CD14-positive monocyte (primary cell): ENCODE data around the gene TMEM198. TPM values are rescaled to one million over a fixed set of nuclear protein-coding genes. Genes with fewer than 3 reads are reported as not detected.

ENCODE experiments used
- DNase-seq, 3 donors: peaks; one replicate each; pipeline ENCODE4 v3.0.0-alpha.2; 2011 to 2022
- H2AFZ ChIP-seq: 2 replicates; pipeline ENCODE4 v1.6.0; 2012; ENCODE audit warnings: mild to moderate bottlenecking, low read depth, low read length, inconsistent platforms; ENCODE audit not compliant: insufficient read depth, poor library complexity, severe bottlenecking
- H3K27ac ChIP-seq, 2 donors: 1 replicate in 1 of 2; 2 replicates in 1 of 2; pipeline ENCODE4 v1.5.1; 2012 to 2013; ENCODE audit warnings: low read length in 2 of 2, control low read depth in 1 of 2, inconsistent platforms in 1 of 2, low read depth in 1 of 2, mild to moderate bottlenecking in 1 of 2
- H3K27me3 ChIP-seq, 2 donors: one replicate each; pipeline versions ENCODE4 v1.6.0 to v1.6.1; 2011 to 2013; ENCODE audit warnings: low read length in 2 of 2; ENCODE audit not compliant: control insufficient read depth in 2 of 2, insufficient read depth in 2 of 2
- H3K36me3 ChIP-seq, 2 donors: replicated peaks in 1 of 2; 1 replicate in 1 of 2; 2 replicates in 1 of 2; pipeline versions ENCODE4 v1.5.1 to v1.6.1; 2012 to 2013; ENCODE audit warnings: low read length in 2 of 2, control low read depth in 1 of 2, inconsistent platforms in 1 of 2, mild to moderate bottlenecking in 1 of 2; ENCODE audit not compliant: insufficient read depth in 2 of 2, control insufficient read depth in 1 of 2
- H3K4me1 ChIP-seq, 2 donors: 1 replicate in 1 of 2; 2 replicates in 1 of 2; pipeline versions ENCODE4 v1.5.1 to v1.6.1; 2012 to 2013; ENCODE audit warnings: low read length in 2 of 2, control low read depth in 1 of 2, inconsistent platforms in 1 of 2, mild to moderate bottlenecking in 1 of 2, moderate library complexity in 1 of 2; ENCODE audit not compliant: insufficient read depth in 2 of 2, control insufficient read depth in 1 of 2
- H3K4me2 ChIP-seq: replicated peaks from 2 replicates; pipeline ENCODE3; 2012; ENCODE audit warnings: low read length, moderate library complexity, mild to moderate bottlenecking; ENCODE audit not compliant: poor library complexity, severe bottlenecking; ENCODE audit errors: extremely low read depth
- H3K4me3 ChIP-seq, 3 experiments: fragments of 200-600 bp in 1 of 3; sonication (generic) in 1 of 3; replicated peaks in 1 of 3; 1 replicate in 2 of 3; 2 replicates in 1 of 3; pipeline ENCODE4 v1.5.1; 2011 to 2013; ENCODE audit warnings: low read length in 3 of 3, mild to moderate bottlenecking in 3 of 3, control low read depth in 2 of 3, low read depth in 2 of 3, inconsistent platforms in 1 of 3, moderate library complexity in 1 of 3
- H3K79me2 ChIP-seq: 2 replicates; pipeline ENCODE4 v1.6.0; 2012; ENCODE audit warnings: mild to moderate bottlenecking, control low read depth, inconsistent platforms, low read length, moderate library complexity; ENCODE audit not compliant: insufficient read depth
- H3K9ac ChIP-seq: 2 replicates; pipeline ENCODE4 v1.6.0; 2017; ENCODE audit warnings: low read length, mild to moderate bottlenecking; ENCODE audit not compliant: insufficient read depth, poor library complexity, severe bottlenecking
- H3K9me3 ChIP-seq, 2 donors: replicated peaks in 1 of 2; 1 replicate in 1 of 2; 2 replicates in 1 of 2; pipeline versions ENCODE4 v1.5.1 to v1.6.1; 2012 to 2013; ENCODE audit warnings: low read length in 2 of 2, control low read depth in 1 of 2; ENCODE audit not compliant: control insufficient read depth in 1 of 2, insufficient read depth in 1 of 2
- H4K20me1 ChIP-seq: 2 replicates; pipeline ENCODE4 v1.6.0; 2012; ENCODE audit warnings: mild to moderate bottlenecking, low read length, control low read depth, moderate library complexity; ENCODE audit not compliant: insufficient read depth
- H3K27ac Mint-ChIP-seq, 7 donors: one replicate each; pipeline ENCODE4 v1.8.0; 2020; ENCODE audit warnings: mild to moderate bottlenecking in 7 of 7, mixed read lengths in 7 of 7, moderate library complexity in 6 of 7, inconsistent platforms in 2 of 7
- H3K27me3 Mint-ChIP-seq, 3 donors: one replicate each; pipeline ENCODE4 v1.8.0; 2021 to 2022; ENCODE audit warnings: low read depth in 3 of 3, mild to moderate bottlenecking in 3 of 3, mixed read lengths in 3 of 3, moderate library complexity in 3 of 3, inconsistent platforms in 1 of 3
- H3K36me3 Mint-ChIP-seq, 2 donors: one replicate each; pipeline ENCODE4 v1.8.0; 2020; ENCODE audit warnings: mixed read lengths in 2 of 2, inconsistent platforms in 1 of 2, mild to moderate bottlenecking in 1 of 2
- H3K4me1 Mint-ChIP-seq: one replicate; pipeline ENCODE4 v1.8.0; 2020; ENCODE audit warnings: mild to moderate bottlenecking, mixed read lengths
- H3K4me3 Mint-ChIP-seq, 2 donors: one replicate each; pipeline ENCODE4 v1.8.0; 2020; ENCODE audit warnings: mild to moderate bottlenecking in 2 of 2, mixed read lengths in 2 of 2, moderate library complexity in 1 of 2
- H3K9me3 Mint-ChIP-seq, 7 donors: one replicate each; pipeline ENCODE4 v1.8.0; 2020 to 2022; ENCODE audit warnings: mixed read lengths in 7 of 7, mild to moderate bottlenecking in 6 of 7, moderate library complexity in 6 of 7, inconsistent platforms in 2 of 7
- WGBS: methylation state at CpG from one replicate; pipeline ENCODE4 v1.1.5; 2013; ENCODE audit warnings: missing lambda C conversion rate; ENCODE audit not compliant: insufficient coverage; 5-methylcytosine and 5-hydroxymethylcytosine counted together
- intact Hi-C, 2 donors: fragments of 100-400 bp; cut with micrococcal nuclease; formaldehyde crosslinking; loops; one replicate each; pipeline versions ENCODE4 v1.15.0 to v1.15.1; 2023
- polyA plus RNA-seq, 3 donors: library from polyadenylated mRNA; depleted of rRNA in 1 of 3; unstranded in 2 of 3; stranded (reverse) in 1 of 3; fragments of 300-500 nt in 2 of 3; fragments of >200 nt in 1 of 3; fragmentation: Illumina TruSeq in 2 of 3; gene quantifications; 1 replicate in 2 of 3; 2 replicates in 1 of 3; pipeline ENCODE4 v1.2.3, GENCODE V29; 2012 to 2021
- TF ChIP-seq, protein P1 (sequence below): fragments of 200-600 bp; IDR thresholded peaks from one replicate; pipeline ENCODE4 v1.8.0; 2022; ENCODE audit warnings: antibody characterized with exemption, mild to moderate bottlenecking

Gene TMEM198
- polyA plus RNA-seq, 3 donors = not detected

- no peak overlapping the region for H3K4me3 ChIP-seq
- no peak overlapping the region for H2AFZ ChIP-seq
These were observed 739 bp downstream of the TMEM198 start for GRCh38 chr2:219544567-219544966.

DNA sequence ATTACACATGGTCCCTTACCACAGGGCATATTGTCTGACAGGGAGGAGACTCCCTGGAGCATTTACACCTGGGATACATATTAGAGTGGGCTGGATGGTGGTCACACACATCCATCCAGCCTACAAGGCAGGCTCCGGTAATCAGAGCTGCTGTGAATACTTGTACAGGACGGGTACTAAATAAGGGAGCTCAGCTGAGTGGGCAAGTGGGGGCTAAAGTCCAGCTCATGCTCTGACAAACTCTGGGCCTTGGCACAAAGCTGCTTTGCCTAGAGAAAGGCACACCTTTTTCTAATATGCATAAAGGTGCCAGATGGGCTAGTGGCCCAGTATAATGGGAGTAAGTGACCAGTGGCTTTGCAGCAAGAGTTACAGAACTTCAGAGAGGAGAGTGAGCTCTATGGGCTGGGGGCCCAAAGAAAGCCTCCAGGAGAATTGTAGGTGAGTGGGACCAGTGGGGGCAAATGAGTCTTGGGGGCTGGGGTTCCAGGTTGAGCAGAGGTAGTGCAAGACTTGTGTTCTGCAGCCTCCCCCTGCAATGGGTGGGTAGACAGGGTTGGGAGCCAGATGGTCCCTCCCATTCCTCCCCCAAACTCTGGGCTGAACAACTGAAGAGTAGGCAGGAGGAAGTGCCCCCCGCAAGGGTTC, 1.6 kb downstream of the TMEM198 start:
- Histone ChIP-seq H2AFZ (no peak overlapping the region), H3K27ac (no peak overlapping the region), H4K20me1 (no peaks in the 10 kb centered on the region), H3K4me3 (no peak overlapping the region), H3K9ac (no peak overlapping the region), H3K79me2 (no peaks in the 10 kb centered on the region), H3K36me3 (no peaks in the 10 kb centered on the region), H3K9me3 (no peaks in the 10 kb centered on the region), H3K27me3 (peaks cover 24 to 60% of the 10 kb centered on the region in 2 donors), H3K4me2 (no peak overlapping the region), H3K4me1 (peaks cover 21 to 27% of the 10 kb centered on the region in 2 donors)
- Mint-ChIP-seq H3K36me3 (peaks cover 0 to 6% of the 10 kb centered on the region in 2 donors), H3K27me3 (peaks cover 37 to 78% (median 49%) of the 10 kb centered on the region in 3 donors), H3K27ac (peak overlapping the region in 1 of 7 donors; percentile 20), H3K4me3 (peak overlapping the region in 1 of 2 donors; percentile 17), H3K9me3 (peaks cover 0 to 14% (median 2%) of the 10 kb centered on the region in 7 donors), H3K4me1 (peaks cover 9% of the 10 kb centered on the region)
- TF ChIP-seq, protein P1, sequence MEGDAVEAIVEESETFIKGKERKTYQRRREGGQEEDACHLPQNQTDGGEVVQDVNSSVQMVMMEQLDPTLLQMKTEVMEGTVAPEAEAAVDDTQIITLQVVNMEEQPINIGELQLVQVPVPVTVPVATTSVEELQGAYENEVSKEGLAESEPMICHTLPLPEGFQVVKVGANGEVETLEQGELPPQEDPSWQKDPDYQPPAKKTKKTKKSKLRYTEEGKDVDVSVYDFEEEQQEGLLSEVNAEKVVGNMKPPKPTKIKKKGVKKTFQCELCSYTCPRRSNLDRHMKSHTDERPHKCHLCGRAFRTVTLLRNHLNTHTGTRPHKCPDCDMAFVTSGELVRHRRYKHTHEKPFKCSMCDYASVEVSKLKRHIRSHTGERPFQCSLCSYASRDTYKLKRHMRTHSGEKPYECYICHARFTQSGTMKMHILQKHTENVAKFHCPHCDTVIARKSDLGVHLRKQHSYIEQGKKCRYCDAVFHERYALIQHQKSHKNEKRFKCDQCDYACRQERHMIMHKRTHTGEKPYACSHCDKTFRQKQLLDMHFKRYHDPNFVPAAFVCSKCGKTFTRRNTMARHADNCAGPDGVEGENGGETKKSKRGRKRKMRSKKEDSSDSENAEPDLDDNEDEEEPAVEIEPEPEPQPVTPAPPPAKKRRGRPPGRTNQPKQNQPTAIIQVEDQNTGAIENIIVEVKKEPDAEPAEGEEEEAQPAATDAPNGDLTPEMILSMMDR = no peak
- 86% methylated on average over 2 of the region's 3 CpGs for WGBS
- DNase-seq = no peak
- intact Hi-C loops = no loop called here

More at GRCh38 chr2:219544567-219544966, 739 bp downstream of the TMEM198 start:
- peak overlapping the region; percentile 44 to 87 for H3K4me3 Mint-ChIP-seq
- WGBS = 30% methylated on average over 2 of the region's 9 CpGs
- Histone ChIP-seq H3K27ac (no peak overlapping the region), H3K4me1 (peaks cover 21 to 27% of the 10 kb centered on the region in 2 donors), H3K9ac (no peak overlapping the region), H4K20me1 (no peaks in the 10 kb centered on the region), H3K9me3 (no peaks in the 10 kb centered on the region), H3K4me2 (peak overlapping the region; percentile 90), H3K79me2 (no peaks in the 10 kb centered on the region), H3K27me3 (peaks cover 24 to 52% of the 10 kb centered on the region in 2 donors), H3K36me3 (no peaks in the 10 kb centered on the region)
- peak overlapping the region in 2 of 7 donors; percentile 36 to 53 for H3K27ac Mint-ChIP-seq
- TF ChIP-seq, protein P1 = no peak
- intact Hi-C loops = loop anchor here (5.0 kb wide), 3 partner anchors 42 to 157 kb away; partner anchors contain the start of gene DNPEP (in 1 of the 2)
- no peak for DNase-seq
- peaks cover 0 to 6% of the 10 kb centered on the region in 2 donors for H3K36me3 Mint-ChIP-seq
- peaks cover 9% of the 10 kb centered on the region for H3K4me1 Mint-ChIP-seq
- H3K27me3 Mint-ChIP-seq = peaks cover 37 to 69% (median 44%) of the 10 kb centered on the region in 3 donors
- peaks cover 0 to 16% (median 2%) of the 10 kb centered on the region in 7 donors for H3K9me3 Mint-ChIP-seq
